ENCODE data around the gene ADGRG1.

ADGRG1 gene

DNA sequence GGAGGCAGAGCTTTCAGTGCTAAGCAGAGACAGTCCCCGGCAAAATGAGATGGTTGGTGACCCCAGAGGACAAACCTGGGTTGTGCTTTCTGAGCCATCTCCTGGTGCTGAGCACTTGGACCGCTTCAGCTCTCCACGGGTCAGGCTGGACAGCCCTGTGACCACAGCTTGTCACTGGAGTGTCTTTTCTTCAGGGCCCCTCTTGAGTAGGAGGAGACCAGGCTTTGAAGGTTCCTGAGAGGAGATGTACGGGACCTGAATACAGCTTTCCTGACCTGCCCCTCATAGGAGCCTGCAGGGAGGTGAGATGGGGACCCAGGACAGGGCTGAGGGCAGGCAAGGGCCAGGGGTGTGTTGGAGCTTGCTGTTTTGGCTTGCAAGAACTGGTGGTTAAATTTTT, 17.8 kb upstream of the ADGRG1 start:
- DNase-seq, result no peak
- Histone ChIP-seq H3K36me3 (ENCODE audit: control insufficient read depth in 4 of 4, insufficient read depth in 4 of 4, low read length in 3 of 4) (no peaks in the 10 kb centered on the region), H3K4me3 (ENCODE audit: control insufficient read depth in 1 of 7, extremely low read depth in 1 of 7, insufficient read depth in 4 of 7, low read depth in 2 of 7, low read length in 6 of 7) (no peak overlapping the region), H3K4me1 (ENCODE audit: control extremely low read depth in 1 of 4, control insufficient read depth in 4 of 4, insufficient read depth in 4 of 4, low read length in 3 of 4) (peaks cover 15 to 67% (median 56%) of the 10 kb centered on the region in 4 experiments), H3K27me3 (replicated peaks in 2 of 5; ENCODE audit: control insufficient read depth in 4 of 5, insufficient read depth in 5 of 5, low read length in 4 of 5) (no peaks in the 10 kb centered on the region), H3K9me3 (ENCODE audit: control extremely low read depth in 1 of 5, control insufficient read depth in 4 of 5, insufficient read depth in 2 of 5, low read depth in 1 of 5, low read length in 4 of 5) (no peaks in the 10 kb centered on the region), H3K27ac (ENCODE audit: insufficient read depth in 1 of 2, low read depth in 1 of 2, low read length in 2 of 2, poor library complexity in 1 of 2, severe bottlenecking in 2 of 2) (no peak overlapping the region)
- 93% methylated on average over 3 of the region's 4 CpGs for WGBS (ENCODE audit: insufficient coverage)
- CTCF ChIA-PET, result interaction anchor here (1.2 to 9.2 kb wide), 13 partner anchors 9 to 54 kb away, joined by 4 to 65 read pairs (median 9); partner anchors contain the start of gene ADGRG1
- POLR2A ChIA-PET, result interaction anchor here (1.5 kb wide), 1 partner anchor 37 kb away, joined by 8 read pairs; no protein-coding TSS in a partner anchor

GRCh38 chr16:57611181-57611580, 17.2 kb upstream of the ADGRG1 start:
- H3K27ac ChIP-seq (ENCODE audit: insufficient read depth in 1 of 2, low read depth in 1 of 2, low read length in 2 of 2, poor library complexity in 1 of 2, severe bottlenecking in 2 of 2), result no peak overlapping the region
- H3K27me3 ChIP-seq (replicated peaks in 2 of 5; ENCODE audit: control insufficient read depth in 4 of 5, insufficient read depth in 5 of 5, low read length in 4 of 5), result no peaks in the 10 kb centered on the region
- no peaks in the 10 kb centered on the region for H3K36me3 ChIP-seq (ENCODE audit: control insufficient read depth in 4 of 4, insufficient read depth in 4 of 4, low read length in 3 of 4)
- no peaks in the 10 kb centered on the region for H3K9me3 ChIP-seq (ENCODE audit: control extremely low read depth in 1 of 5, control insufficient read depth in 4 of 5, insufficient read depth in 2 of 5, low read depth in 1 of 5, low read length in 4 of 5)
- no peak overlapping the region for H3K4me3 ChIP-seq (ENCODE audit: control insufficient read depth in 1 of 7, extremely low read depth in 1 of 7, insufficient read depth in 4 of 7, low read depth in 2 of 7, low read length in 6 of 7)
- POLR2A ChIA-PET, result no interaction called here
- CTCF ChIA-PET, result interaction anchor here (0.7 to 9.2 kb wide), 10 partner anchors 9 to 46 kb away, joined by 4 to 65 read pairs (median 10); partner anchors contain the start of gene ADGRG1
- DNase-seq, result no peak
- H3K4me1 ChIP-seq (ENCODE audit: control extremely low read depth in 1 of 4, control insufficient read depth in 4 of 4, insufficient read depth in 4 of 4, low read length in 3 of 4), result peaks cover 11 to 64% (median 54%) of the 10 kb centered on the region in 4 experiments
- whole genome bisulfite sequencing (ENCODE audit: insufficient coverage), result no CpG with 5 or more reads among the region's 3 CpGs

- Histone ChIP-seq H3K27me3 (replicated peaks in 2 of 5; ENCODE audit: control insufficient read depth in 4 of 5, insufficient read depth in 5 of 5, low read length in 4 of 5) (no peaks in the 10 kb centered on the region), H3K4me3 (ENCODE audit: control insufficient read depth in 1 of 7, extremely low read depth in 1 of 7, insufficient read depth in 4 of 7, low read depth in 2 of 7, low read length in 6 of 7) (no peak overlapping the region), H3K4me1 (ENCODE audit: control extremely low read depth in 1 of 4, control insufficient read depth in 4 of 4, insufficient read depth in 4 of 4, low read length in 3 of 4) (peaks cover 6 to 62% (median 52%) of the 10 kb centered on the region in 4 experiments), H3K27ac (ENCODE audit: insufficient read depth in 1 of 2, low read depth in 1 of 2, low read length in 2 of 2, poor library complexity in 1 of 2, severe bottlenecking in 2 of 2) (no peak overlapping the region), H3K9me3 (ENCODE audit: control extremely low read depth in 1 of 5, control insufficient read depth in 4 of 5, insufficient read depth in 2 of 5, low read depth in 1 of 5, low read length in 4 of 5) (no peaks in the 10 kb centered on the region), H3K36me3 (ENCODE audit: control insufficient read depth in 4 of 4, insufficient read depth in 4 of 4, low read length in 3 of 4) (no peaks in the 10 kb centered on the region)
- ChIA-PET POLR2A (no interaction called here), CTCF (interaction anchor here (0.7 to 9.2 kb wide), 6 partner anchors 8 to 45 kb away, joined by 4 to 65 read pairs (median 18); partner anchors contain the start of gene ADGRG1)
- no peak for DNase-seq
- 87% methylated on average over 3 of the region's 4 CpGs for WGBS (ENCODE audit: insufficient coverage)
These were observed 16.7 kb upstream of the ADGRG1 start for GRCh38 chr16:57611706-57612105.

DNA sequence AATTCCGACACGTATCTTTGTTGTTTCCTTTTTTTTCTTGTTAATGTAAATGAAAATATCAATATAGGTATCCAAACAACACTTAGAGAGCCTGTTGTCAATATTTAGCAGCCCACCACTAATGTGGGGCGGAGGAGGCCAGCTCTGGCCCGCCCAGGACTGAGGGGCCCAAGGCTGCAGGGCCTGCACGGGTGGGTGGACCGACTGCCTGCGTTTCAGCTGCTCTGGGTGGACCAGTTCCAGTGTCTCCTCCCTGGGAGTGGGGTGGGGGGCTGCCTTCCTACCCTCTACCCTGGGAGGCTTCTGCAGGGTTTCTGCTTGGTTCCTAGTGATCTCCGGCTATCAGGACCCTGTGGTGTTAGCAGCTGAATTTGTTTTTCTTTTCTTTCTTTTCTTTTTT, 15.9 kb upstream of the ADGRG1 start:
- no peak for DNase-seq
- H3K27ac ChIP-seq (ENCODE audit: insufficient read depth in 1 of 2, low read depth in 1 of 2, low read length in 2 of 2, poor library complexity in 1 of 2, severe bottlenecking in 2 of 2), result no peak overlapping the region
- no peaks in the 10 kb centered on the region for H3K9me3 ChIP-seq (ENCODE audit: control extremely low read depth in 1 of 5, control insufficient read depth in 4 of 5, insufficient read depth in 2 of 5, low read depth in 1 of 5, low read length in 4 of 5)
- 100% methylated on average over 5 of the region's 8 CpGs for WGBS (ENCODE audit: insufficient coverage)
- peaks cover 6 to 55% (median 45%) of the 10 kb centered on the region in 4 experiments for H3K4me1 ChIP-seq (ENCODE audit: control extremely low read depth in 1 of 4, control insufficient read depth in 4 of 4, insufficient read depth in 4 of 4, low read length in 3 of 4)
- ChIA-PET POLR2A (no interaction called here), CTCF (interaction anchor here (6.5 to 9.2 kb wide), 2 partner anchors 7 to 16 kb away, joined by 36 to 65 read pairs; partner anchors contain the start of gene ADGRG1)
- no peak overlapping the region for H3K4me3 ChIP-seq (ENCODE audit: control insufficient read depth in 1 of 7, extremely low read depth in 1 of 7, insufficient read depth in 4 of 7, low read depth in 2 of 7, low read length in 6 of 7)
- no peaks in the 10 kb centered on the region for H3K27me3 ChIP-seq (replicated peaks in 2 of 5; ENCODE audit: control insufficient read depth in 4 of 5, insufficient read depth in 5 of 5, low read length in 4 of 5)
- H3K36me3 ChIP-seq (ENCODE audit: control insufficient read depth in 4 of 4, insufficient read depth in 4 of 4, low read length in 3 of 4), result no peaks in the 10 kb centered on the region

DNA sequence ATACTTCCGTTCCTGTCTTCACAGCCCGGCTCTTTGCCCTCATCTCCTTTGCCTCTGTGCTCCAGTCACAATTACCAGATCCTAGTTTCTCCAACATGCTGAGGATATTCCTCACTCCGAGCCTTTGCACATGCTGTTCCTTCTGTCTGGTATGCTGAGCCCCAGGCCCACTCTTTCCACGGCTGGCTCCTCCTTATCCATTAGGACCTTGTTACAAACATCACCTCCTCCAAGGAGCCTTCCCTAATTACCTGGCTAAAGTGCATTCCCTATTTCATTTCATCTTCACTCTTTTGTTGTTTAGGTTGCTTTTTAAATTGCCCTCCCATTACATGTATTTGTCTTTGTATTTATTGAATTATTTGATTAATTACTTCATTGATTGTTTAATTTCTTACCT, 14.9 kb upstream of the ADGRG1 start:
- Histone ChIP-seq H3K27ac (ENCODE audit: insufficient read depth in 1 of 2, low read depth in 1 of 2, low read length in 2 of 2, poor library complexity in 1 of 2, severe bottlenecking in 2 of 2) (no peak overlapping the region), H3K9me3 (ENCODE audit: control extremely low read depth in 1 of 5, control insufficient read depth in 4 of 5, insufficient read depth in 2 of 5, low read depth in 1 of 5, low read length in 4 of 5) (no peaks in the 10 kb centered on the region), H3K4me3 (ENCODE audit: control insufficient read depth in 1 of 7, extremely low read depth in 1 of 7, insufficient read depth in 4 of 7, low read depth in 2 of 7, low read length in 6 of 7) (no peak overlapping the region), H3K36me3 (ENCODE audit: control insufficient read depth in 4 of 4, insufficient read depth in 4 of 4, low read length in 3 of 4) (no peaks in the 10 kb centered on the region), H3K4me1 (ENCODE audit: control extremely low read depth in 1 of 4, control insufficient read depth in 4 of 4, insufficient read depth in 4 of 4, low read length in 3 of 4) (peaks cover 6 to 46% (median 35%) of the 10 kb centered on the region in 4 experiments), H3K27me3 (replicated peaks in 2 of 5; ENCODE audit: control insufficient read depth in 4 of 5, insufficient read depth in 5 of 5, low read length in 4 of 5) (no peaks in the 10 kb centered on the region)
- CTCF ChIA-PET, result interaction anchor here (9.2 kb wide), 1 partner anchor 15 kb away, joined by 65 read pairs; the partner anchor contains the start of gene ADGRG1
- POLR2A ChIA-PET, result no interaction called here
- DNase-seq, result no peak
- WGBS (ENCODE audit: insufficient coverage), result 91% methylated on average over 4 of the region's 4 CpGs

DNA sequence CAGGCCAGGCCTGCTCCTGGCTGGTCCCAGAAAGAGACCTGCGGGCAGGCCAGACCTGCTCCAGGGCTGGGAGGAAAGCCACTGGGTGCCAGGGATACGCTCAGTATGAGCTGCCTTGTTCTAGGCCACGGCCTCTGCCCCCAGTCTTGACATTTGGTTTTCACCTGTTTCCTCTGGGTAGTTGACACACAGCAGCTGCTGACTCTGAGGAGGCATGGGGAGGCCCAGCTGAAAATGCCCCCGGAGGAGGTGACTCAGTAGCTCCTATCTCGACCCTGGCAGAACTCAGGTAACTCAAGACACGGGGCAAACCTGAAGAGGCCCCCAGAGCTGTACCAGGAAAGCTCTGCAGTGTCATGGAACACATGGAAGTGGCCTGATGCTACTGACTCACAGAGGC, 13.9 kb upstream of the ADGRG1 start:
- H3K4me3 ChIP-seq (ENCODE audit: control insufficient read depth in 1 of 7, extremely low read depth in 1 of 7, insufficient read depth in 4 of 7, low read depth in 2 of 7, low read length in 6 of 7), result no peak overlapping the region
- WGBS (ENCODE audit: insufficient coverage), result 43% methylated on average over 5 of the region's 6 CpGs
- no peak overlapping the region for H3K27ac ChIP-seq (ENCODE audit: insufficient read depth in 1 of 2, low read depth in 1 of 2, low read length in 2 of 2, poor library complexity in 1 of 2, severe bottlenecking in 2 of 2)
- DNase-seq, result no peak
- ChIA-PET POLR2A (interaction anchor here (0.8 kb wide), 1 partner anchor 12 kb away, joined by 3 read pairs; no protein-coding TSS in a partner anchor), CTCF (interaction anchor here (0.7 to 9.2 kb wide), 5 partner anchors 14 to 39 kb away, joined by 3 to 65 read pairs (median 6); partner anchors contain the start of gene ADGRG1)
- H3K36me3 ChIP-seq (ENCODE audit: control insufficient read depth in 4 of 4, insufficient read depth in 4 of 4, low read length in 3 of 4), result no peaks in the 10 kb centered on the region
- H3K9me3 ChIP-seq (ENCODE audit: control extremely low read depth in 1 of 5, control insufficient read depth in 4 of 5, insufficient read depth in 2 of 5, low read depth in 1 of 5, low read length in 4 of 5), result no peaks in the 10 kb centered on the region
- H3K27me3 ChIP-seq (replicated peaks in 2 of 5; ENCODE audit: control insufficient read depth in 4 of 5, insufficient read depth in 5 of 5, low read length in 4 of 5), result no peaks in the 10 kb centered on the region
- H3K4me1 ChIP-seq (ENCODE audit: control extremely low read depth in 1 of 4, control insufficient read depth in 4 of 4, insufficient read depth in 4 of 4, low read length in 3 of 4), result peaks cover 0 to 38% (median 25%) of the 10 kb centered on the region in 4 experiments

DNA sequence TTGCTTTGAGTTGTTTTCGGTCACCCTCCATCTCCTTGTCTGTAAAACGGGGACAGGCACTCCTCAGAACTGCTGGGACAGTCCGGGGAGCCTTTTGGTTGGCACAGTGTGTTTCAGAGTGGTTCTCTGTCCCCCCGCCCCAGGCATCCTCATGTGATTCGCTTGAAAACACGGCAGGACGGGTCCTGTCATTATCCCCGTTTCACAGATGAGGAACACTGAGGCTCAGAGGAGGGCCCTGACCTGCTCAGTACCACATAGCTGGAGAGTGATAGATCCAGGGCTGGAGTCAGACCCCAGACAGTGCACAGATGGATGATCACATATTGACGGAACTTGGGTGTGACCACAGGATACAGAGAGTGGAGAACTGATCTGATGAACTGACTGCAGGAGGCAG, 13.5 kb upstream of the ADGRG1 start:
- no peaks in the 10 kb centered on the region for H3K27me3 ChIP-seq (replicated peaks in 2 of 5; ENCODE audit: control insufficient read depth in 4 of 5, insufficient read depth in 5 of 5, low read length in 4 of 5)
- ChIA-PET POLR2A (interaction anchor here (0.8 kb wide), 1 partner anchor 12 kb away, joined by 3 read pairs; no protein-coding TSS in a partner anchor), CTCF (interaction anchor here (0.7 to 9.2 kb wide), 7 partner anchors 9 to 39 kb away, joined by 3 to 65 read pairs (median 4); partner anchors contain the start of gene ADGRG1)
- H3K36me3 ChIP-seq (ENCODE audit: control insufficient read depth in 4 of 4, insufficient read depth in 4 of 4, low read length in 3 of 4), result no peaks in the 10 kb centered on the region
- no peak for DNase-seq
- WGBS (ENCODE audit: insufficient coverage), result 98% methylated on average over 9 of the region's 9 CpGs
- H3K27ac ChIP-seq (ENCODE audit: insufficient read depth in 1 of 2, low read depth in 1 of 2, low read length in 2 of 2, poor library complexity in 1 of 2, severe bottlenecking in 2 of 2), result no peak overlapping the region
- peaks cover 0 to 34% (median 21%) of the 10 kb centered on the region in 4 experiments for H3K4me1 ChIP-seq (ENCODE audit: control extremely low read depth in 1 of 4, control insufficient read depth in 4 of 4, insufficient read depth in 4 of 4, low read length in 3 of 4)
- no peak overlapping the region for H3K4me3 ChIP-seq (ENCODE audit: control insufficient read depth in 1 of 7, extremely low read depth in 1 of 7, insufficient read depth in 4 of 7, low read depth in 2 of 7, low read length in 6 of 7)
- no peaks in the 10 kb centered on the region for H3K9me3 ChIP-seq (ENCODE audit: control extremely low read depth in 1 of 5, control insufficient read depth in 4 of 5, insufficient read depth in 2 of 5, low read depth in 1 of 5, low read length in 4 of 5)
